Mesenchymal stem cell (in vitro differentiated cells and primary cell): ENCODE measurements around the gene SCN7A.

Experiments used
- DNase-seq: peaks from one replicate; pipeline ENCODE4 v3.0.0-alpha.2; 2013
- H2AFZ ChIP-seq: one replicate; pipeline ENCODE4 v1.6.1; 2013; ENCODE audit warnings: low read depth, mild to moderate bottlenecking, control low read depth, inconsistent platforms, low read length, moderate library complexity
- H2AK5ac ChIP-seq: 2 replicates; pipeline ENCODE4 v1.6.1; 2013; ENCODE audit warnings: low read length, moderate library complexity, mild to moderate bottlenecking, inconsistent platforms; ENCODE audit not compliant: severe bottlenecking
- H2BK120ac ChIP-seq: one replicate; pipeline ENCODE4 v1.6.1; 2013; ENCODE audit warnings: low read depth, mild to moderate bottlenecking, inconsistent platforms, low read length, moderate library complexity
- H2BK12ac ChIP-seq, 2 experiments: one replicate each; pipeline ENCODE4 v1.6.1; 2013; ENCODE audit warnings: inconsistent platforms in 2 of 2, low read length in 2 of 2, mild to moderate bottlenecking in 2 of 2, moderate library complexity in 2 of 2, control low read depth in 1 of 2
- H2BK15ac ChIP-seq: one replicate; pipeline ENCODE4 v1.6.1; 2013; ENCODE audit warnings: mild to moderate bottlenecking, low read depth, inconsistent platforms; ENCODE audit not compliant: poor library complexity, severe bottlenecking
- H2BK5ac ChIP-seq: 2 replicates; pipeline ENCODE4 v1.6.1; 2013; ENCODE audit warnings: low read depth, mild to moderate bottlenecking, low read length, control low read depth, inconsistent platforms; ENCODE audit not compliant: poor library complexity, severe bottlenecking
- H3K14ac ChIP-seq, 2 experiments: one replicate each; pipeline ENCODE4 v1.6.1; 2013; ENCODE audit warnings: inconsistent platforms in 2 of 2, low read length in 2 of 2, control low read depth in 1 of 2, mild to moderate bottlenecking in 1 of 2, moderate library complexity in 1 of 2
- H3K18ac ChIP-seq, 2 experiments: one replicate each; pipeline ENCODE4 v1.6.1; 2013; ENCODE audit warnings: inconsistent platforms in 2 of 2, low read length in 2 of 2, control low read depth in 1 of 2, low read depth in 1 of 2, mild to moderate bottlenecking in 1 of 2
- H3K23ac ChIP-seq, 2 experiments: one replicate each; pipeline ENCODE4 v1.6.1; 2013; ENCODE audit warnings: inconsistent platforms in 2 of 2, low read length in 2 of 2, mild to moderate bottlenecking in 2 of 2, moderate library complexity in 2 of 2, control low read depth in 1 of 2
- H3K27ac ChIP-seq: 2 replicates; pipeline ENCODE4 v1.5.1; 2013; ENCODE audit warnings: mild to moderate bottlenecking, moderate library complexity, low read length, control low read depth, inconsistent platforms; ENCODE audit not compliant: poor library complexity, severe bottlenecking
- H3K27me3 ChIP-seq, 2 experiments: 2 replicates each; pipeline versions ENCODE4 v1.6.1 to v1.7.0; 2013; ENCODE audit warnings: low read length in 2 of 2, mild to moderate bottlenecking in 2 of 2, moderate library complexity in 2 of 2, control low read depth in 1 of 2, inconsistent platforms in 1 of 2; ENCODE audit not compliant: control insufficient read depth in 1 of 2, insufficient read depth in 1 of 2
- H3K36me3 ChIP-seq, 2 experiments: 2 replicates each; pipeline versions ENCODE4 v1.6.1 to v1.7.0; 2013; ENCODE audit warnings: low read length in 2 of 2, control low read depth in 1 of 2, inconsistent platforms in 1 of 2, low read depth in 1 of 2, mild to moderate bottlenecking in 1 of 2; ENCODE audit not compliant: insufficient read depth in 2 of 2, control insufficient read depth in 1 of 2
- H3K4ac ChIP-seq, 2 experiments: one replicate each; pipeline ENCODE4 v1.6.1; 2013; ENCODE audit warnings: inconsistent platforms in 2 of 2, low read length in 2 of 2, mild to moderate bottlenecking in 2 of 2, moderate library complexity in 2 of 2, control low read depth in 1 of 2, low read depth in 1 of 2
- H3K4me1 ChIP-seq: 2 replicates; pipeline ENCODE4 v1.6.1; 2013; ENCODE audit warnings: low read depth, low read length, control low read depth; ENCODE audit not compliant: control insufficient read depth, insufficient read depth
- H3K4me2 ChIP-seq: 2 replicates; pipeline ENCODE4 v1.6.1; 2013; ENCODE audit warnings: low read length, mild to moderate bottlenecking, inconsistent platforms; ENCODE audit not compliant: poor library complexity, severe bottlenecking
- H3K4me3 ChIP-seq, 2 experiments: 2 replicates each; pipeline versions ENCODE4 v1.5.1 to v1.7.0; 2013; ENCODE audit warnings: low read length in 2 of 2, mild to moderate bottlenecking in 2 of 2, control low read depth in 1 of 2, low read depth in 1 of 2; ENCODE audit not compliant: insufficient read depth in 1 of 2
- H3K79me1 ChIP-seq: replicated peaks from 2 replicates; pipeline ENCODE4 v1.6.1; 2013; ENCODE audit warnings: mild to moderate bottlenecking, control low read depth, low read length, inconsistent platforms; ENCODE audit not compliant: poor library complexity, severe bottlenecking
- H3K9ac ChIP-seq: 2 replicates; pipeline ENCODE4 v1.7.0; 2013; ENCODE audit warnings: mild to moderate bottlenecking, low read length, moderate library complexity
- H3K9me3 ChIP-seq: 2 replicates; pipeline ENCODE4 v1.7.0; 2013; ENCODE audit warnings: mild to moderate bottlenecking, low read length; ENCODE audit not compliant: control insufficient read depth
- H4K8ac ChIP-seq: one replicate; pipeline ENCODE4 v1.6.1; 2013; ENCODE audit warnings: inconsistent platforms, mild to moderate bottlenecking, low read length, moderate library complexity
- H4K91ac ChIP-seq: one replicate; pipeline ENCODE4 v1.6.1; 2013; ENCODE audit warnings: mild to moderate bottlenecking, low read length, inconsistent platforms
- WGBS: methylation state at CpG from one replicate; pipeline ENCODE4 v1.1.7; 2013; ENCODE audit warnings: mixed read lengths; 5-methylcytosine and 5-hydroxymethylcytosine counted together

SCN7A gene

DNA sequence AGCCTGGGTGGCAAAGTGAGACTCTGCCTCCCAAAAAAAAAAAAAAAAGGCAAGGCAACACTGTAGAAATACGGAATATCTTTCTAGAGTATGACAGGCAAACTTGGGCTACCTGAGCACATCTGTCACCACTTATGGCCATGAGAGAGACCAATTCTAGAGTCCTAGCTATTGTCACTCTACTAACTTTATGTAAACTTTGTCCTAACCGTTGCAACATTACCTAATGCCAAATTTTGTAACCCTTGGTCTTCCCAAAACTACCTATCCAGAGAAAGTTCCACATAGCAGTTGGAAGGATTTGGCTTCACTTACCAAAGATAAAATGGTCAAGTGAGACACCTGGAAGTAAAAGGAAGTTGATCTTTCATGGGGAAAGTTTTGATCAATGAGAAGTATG lies 26.6 kb upstream of the SCN7A start:
- H2BK15ac ChIP-seq: no peak overlapping the region
- no peak overlapping the region for H3K27ac ChIP-seq
- H2BK12ac ChIP-seq: no peak overlapping the region
- no peak overlapping the region for H3K14ac ChIP-seq
- no peaks in the 10 kb centered on the region for H3K79me1 ChIP-seq
- H2AK5ac ChIP-seq: no peak overlapping the region
- H3K4me3 ChIP-seq: no peak overlapping the region
- H3K23ac ChIP-seq: no peak overlapping the region
- no peaks in the 10 kb centered on the region for H3K36me3 ChIP-seq
- no peak overlapping the region for H3K4me2 ChIP-seq
- H3K9me3 ChIP-seq: no peaks in the 10 kb centered on the region
- 79% methylated on average over 2 of the region's 2 CpGs for WGBS
- H3K4ac ChIP-seq: no peak overlapping the region
- no peak overlapping the region for H2BK5ac ChIP-seq
- H2AFZ ChIP-seq: no peak overlapping the region
- H3K27me3 ChIP-seq: no peaks in the 10 kb centered on the region
- no peak overlapping the region for H3K18ac ChIP-seq
- no peak overlapping the region for H2BK120ac ChIP-seq
- H4K8ac ChIP-seq: no peak overlapping the region
- peaks cover 1% of the 10 kb centered on the region for H3K4me1 ChIP-seq
- DNase-seq: no peak
- H3K9ac ChIP-seq: no peak overlapping the region
- no peak overlapping the region for H4K91ac ChIP-seq

DNA sequence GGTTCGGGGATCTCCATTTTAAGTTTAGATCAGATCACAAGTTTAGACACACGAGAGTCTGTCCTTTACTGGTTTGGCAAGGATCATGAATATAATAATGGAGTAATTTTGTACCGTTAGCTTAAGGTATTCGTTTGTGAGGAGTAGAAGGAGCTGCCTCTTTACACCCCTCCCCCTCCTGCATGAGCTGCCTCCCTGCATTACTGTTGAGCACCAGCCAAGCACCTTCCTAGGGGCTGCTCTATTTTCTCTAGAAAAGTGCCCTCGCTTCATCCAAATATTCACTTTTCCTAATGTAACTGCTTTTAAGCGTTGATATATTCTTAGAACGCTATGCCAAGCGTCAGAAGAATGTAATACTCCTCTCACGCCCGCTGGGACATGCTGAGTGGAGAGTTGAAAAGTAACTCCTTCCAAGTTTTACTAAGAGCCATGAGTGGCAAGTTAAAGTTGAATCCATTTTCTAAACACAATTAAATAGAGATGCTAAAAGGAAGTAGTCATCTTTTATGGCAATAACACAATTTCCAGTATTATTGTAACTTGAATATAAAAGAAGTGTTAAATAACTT lies 25.4 kb upstream of the SCN7A start:
- H4K8ac ChIP-seq: no peak overlapping the region
- H3K36me3 ChIP-seq: no peaks in the 10 kb centered on the region
- no peak overlapping the region for H3K27ac ChIP-seq
- H2BK15ac ChIP-seq: no peak overlapping the region
- H3K14ac ChIP-seq: no peak overlapping the region
- no peak overlapping the region for H3K4ac ChIP-seq
- H2AFZ ChIP-seq: no peak overlapping the region
- no peak overlapping the region for H3K23ac ChIP-seq
- no peak overlapping the region for H3K4me3 ChIP-seq
- H3K9ac ChIP-seq: no peak overlapping the region
- H3K79me1 ChIP-seq: no peaks in the 10 kb centered on the region
- H2AK5ac ChIP-seq: no peak overlapping the region
- no peak overlapping the region for H4K91ac ChIP-seq
- H3K4me2 ChIP-seq: peak overlapping the region; percentile 50
- H3K9me3 ChIP-seq: no peaks in the 10 kb centered on the region
- no peak for DNase-seq
- H2BK5ac ChIP-seq: no peak overlapping the region
- no peak overlapping the region for H3K18ac ChIP-seq
- peaks cover 1% of the 10 kb centered on the region for H3K4me1 ChIP-seq
- 64% methylated on average over 9 of the region's 10 CpGs for WGBS
- H3K27me3 ChIP-seq: no peaks in the 10 kb centered on the region
- no peak overlapping the region for H2BK12ac ChIP-seq
- H2BK120ac ChIP-seq: no peak overlapping the region

DNA sequence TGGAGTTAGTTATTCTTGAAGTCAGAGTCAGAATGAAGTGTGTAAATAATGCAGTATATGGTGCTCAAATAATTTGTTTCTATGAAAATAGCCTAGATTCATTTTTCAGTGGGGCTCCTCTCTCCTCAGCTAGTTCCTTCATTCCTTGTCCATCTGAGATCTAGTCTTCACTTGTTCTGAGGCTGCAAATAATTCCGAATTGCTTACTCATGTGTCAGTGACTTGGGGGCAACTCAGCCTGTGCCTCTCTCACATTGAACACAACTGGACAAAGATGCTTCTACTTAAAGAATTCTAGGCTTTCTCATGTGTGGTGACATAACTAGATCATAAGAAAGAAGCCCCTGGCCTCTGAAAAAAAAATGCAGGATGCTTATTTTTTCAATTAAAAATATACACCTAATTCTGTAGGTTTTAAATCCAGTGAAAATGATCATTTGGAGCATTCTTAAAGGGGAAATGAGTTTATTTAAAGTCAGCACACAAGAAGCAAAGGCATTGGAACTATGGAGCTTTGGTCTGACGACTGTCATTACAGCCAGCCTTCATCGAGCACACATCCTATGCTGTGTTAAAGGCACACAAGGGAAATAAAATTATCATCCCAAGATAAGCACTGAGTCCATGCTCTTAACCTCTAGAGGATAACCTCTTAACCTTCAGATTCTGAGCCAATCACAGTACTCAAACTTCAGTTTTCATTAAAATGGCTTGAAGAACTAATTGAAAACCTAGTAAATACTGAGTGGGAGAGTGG lies 24.8 kb upstream of the SCN7A start:
- DNase-seq: no peak
- no peak overlapping the region for H2AK5ac ChIP-seq
- 71% methylated on average over 3 of the region's 3 CpGs for WGBS
- H3K4me3 ChIP-seq: no peak overlapping the region
- H2BK12ac ChIP-seq: no peak overlapping the region
- no peak overlapping the region for H2AFZ ChIP-seq
- H3K23ac ChIP-seq: no peak overlapping the region
- no peak overlapping the region for H3K4me2 ChIP-seq
- H3K9ac ChIP-seq: no peak overlapping the region
- no peak overlapping the region for H3K14ac ChIP-seq
- H3K36me3 ChIP-seq: no peaks in the 10 kb centered on the region
- H4K8ac ChIP-seq: no peak overlapping the region
- H3K27me3 ChIP-seq: no peaks in the 10 kb centered on the region
- H2BK120ac ChIP-seq: no peak overlapping the region
- H2BK5ac ChIP-seq: no peak overlapping the region
- no peak overlapping the region for H4K91ac ChIP-seq
- no peak overlapping the region for H2BK15ac ChIP-seq
- no peak overlapping the region for H3K18ac ChIP-seq
- no peaks in the 10 kb centered on the region for H3K9me3 ChIP-seq
- H3K4me1 ChIP-seq: peaks cover 1% of the 10 kb centered on the region
- H3K4ac ChIP-seq: no peak overlapping the region
- H3K27ac ChIP-seq: no peak overlapping the region
- H3K79me1 ChIP-seq: no peaks in the 10 kb centered on the region

DNA sequence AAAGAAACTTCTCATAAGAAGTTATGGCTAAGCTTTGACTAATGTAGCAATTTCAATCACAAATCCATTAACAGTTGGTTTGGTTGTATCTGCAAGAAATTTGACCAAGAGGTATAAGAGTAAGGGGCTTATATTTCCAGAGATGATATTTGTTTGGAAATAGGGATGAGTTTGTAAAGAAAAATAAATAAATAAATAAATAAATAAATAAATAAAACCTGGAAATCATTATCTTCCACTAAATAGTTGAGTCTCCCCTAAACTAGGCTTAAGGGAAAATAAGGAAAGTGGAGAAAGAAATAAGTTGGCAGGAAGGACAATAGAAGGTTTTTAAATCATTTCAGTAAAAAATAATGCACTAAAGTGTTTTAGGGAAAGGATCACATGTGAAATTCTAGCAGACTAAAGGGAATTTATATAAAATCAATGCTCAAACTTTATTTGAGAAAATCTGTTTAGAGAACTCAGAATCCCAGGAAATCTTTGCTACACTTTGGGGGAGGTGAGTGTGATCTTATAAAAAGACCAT lies 23.5 kb upstream of the SCN7A start:
- DNase-seq: no peak
- no peak overlapping the region for H2AFZ ChIP-seq
- H2BK12ac ChIP-seq: no peak overlapping the region

More for the DNA sequence above, 23.5 kb upstream of the SCN7A start:
- H3K18ac ChIP-seq: no peak overlapping the region
- no peak overlapping the region for H3K4ac ChIP-seq
- H3K4me1 ChIP-seq: peaks cover 1% of the 10 kb centered on the region
- no peak overlapping the region for H2BK15ac ChIP-seq
- H2BK120ac ChIP-seq: no peak overlapping the region
- no peak overlapping the region for H3K23ac ChIP-seq
- H3K79me1 ChIP-seq: no peaks in the 10 kb centered on the region
- H2AK5ac ChIP-seq: no peak overlapping the region
- no peak overlapping the region for H3K4me3 ChIP-seq
- H4K8ac ChIP-seq: no peak overlapping the region
- no peak overlapping the region for H3K27ac ChIP-seq
- H3K27me3 ChIP-seq: no peaks in the 10 kb centered on the region
- H3K14ac ChIP-seq: no peak overlapping the region
- H4K91ac ChIP-seq: no peak overlapping the region
- no peak overlapping the region for H2BK5ac ChIP-seq
- H3K9me3 ChIP-seq: no peaks in the 10 kb centered on the region
- H3K36me3 ChIP-seq: no peaks in the 10 kb centered on the region
- H3K9ac ChIP-seq: no peak overlapping the region
- no peak overlapping the region for H3K4me2 ChIP-seq
